ENCODE results near the gene VWF. TPM values are rescaled to one million over a fixed set of nuclear protein-coding genes. Genes with fewer than 3 reads are reported as not detected.

VWF gene
- total and polyA plus RNA-seq, 2 donors (not counting 3 experiments of a cell fraction or from before 2014, with no cell fraction given): 1,041 to 2,328 TPM

DNA sequence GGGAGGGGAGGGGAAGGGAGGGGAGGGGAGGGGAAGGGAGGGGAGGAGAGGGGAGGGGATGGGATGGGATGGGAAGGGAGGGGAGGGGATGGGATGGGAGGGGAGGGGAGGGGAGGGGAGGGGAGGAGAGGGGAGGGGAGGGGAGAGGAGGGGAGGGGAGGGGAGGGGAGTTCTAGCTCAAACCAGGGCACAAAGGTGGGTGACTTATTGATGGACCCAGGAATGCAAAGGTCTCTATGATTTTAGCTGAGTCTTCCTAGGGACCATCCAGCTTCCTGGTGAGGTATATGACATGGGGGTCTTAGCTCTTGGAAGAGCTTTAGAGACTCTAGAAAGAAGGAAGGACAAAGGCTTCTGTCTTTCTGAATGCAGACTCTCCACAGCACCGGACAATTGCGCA is 221.7 kb downstream of the VWF start:
- H3K9me3 ChIP-seq (replicated peaks; ENCODE audit: control insufficient read depth, insufficient read depth, low read length): no peaks in the 10 kb centered on the region
- peaks cover 17% of the 10 kb centered on the region for H4K20me1 ChIP-seq (replicated peaks; ENCODE audit: control insufficient read depth, extremely low read depth, insufficient read depth, low read length)
- dilution Hi-C loops (cut with MboI; ENCODE audit: extremely low pct_ligation_motif_present, low sequenced_read_pairs): no loop called here
- H3K27me3 ChIP-seq (ENCODE audit: control insufficient read depth in 2 of 2, insufficient read depth in 2 of 2, low read length in 2 of 2): no peaks in the 10 kb centered on the region
- H3K4me1 ChIP-seq (ENCODE audit: control insufficient read depth, extremely low read depth, insufficient read depth, low read length): no peaks in the 10 kb centered on the region
- no peak overlapping the region for H3K9ac ChIP-seq (replicated peaks; ENCODE audit: extremely low read depth, insufficient read depth, low read length)
- H3K27ac ChIP-seq (ENCODE audit: insufficient read depth, low read depth, low read length): no peak overlapping the region
- no peak overlapping the region for H2AFZ ChIP-seq (ENCODE audit: low read depth, low read length)
- peaks cover 28 to 47% of the 10 kb centered on the region in 2 experiments for H3K36me3 ChIP-seq (ENCODE audit: control insufficient read depth in 2 of 2, extremely low read depth in 1 of 2, insufficient read depth in 2 of 2, low read length in 2 of 2)
- DNase-seq (ENCODE audit: low read depth, low spot score) (no peak), FAIRE-seq (no peak)
- ChIA-PET CTCF (interaction anchor here (1.1 kb wide), 1 partner anchor 157 kb away, joined by 4 read pairs; no protein-coding TSS in a partner anchor), POLR2A (no interaction called here)
- intact Hi-C loops (cut with micrococcal nuclease): no loop called here
- H3K4me2 ChIP-seq (ENCODE audit: insufficient read depth, low read length): no peak overlapping the region
- no peaks in the 10 kb centered on the region for H3K9me1 ChIP-seq (replicated peaks; ENCODE audit: control insufficient read depth, extremely low read depth, insufficient read depth, low read length)
- no TSS peak for BruUV-seq (replicated peaks)
- no peak overlapping the region for H3K4me3 ChIP-seq (replicated peaks in 1 of 3; ENCODE audit: insufficient read depth in 1 of 3, low read depth in 1 of 3, low read length in 3 of 3)
- TF ChIP-seq POLR2AphosphoS5 (IDR thresholded peaks at IDR 0.05; ENCODE audit: insufficient read depth, low read depth, low read length) (no peak), FOS (IDR thresholded peaks at IDR 0.05; ENCODE audit: borderline replicate concordance, insufficient read depth, low read length) (no peak), POLR2A (IDR thresholded peaks at IDR 0.05; ENCODE audit: low read depth, low read length) (no peak), JUN (IDR thresholded peaks at IDR 0.05; ENCODE audit: borderline replicate concordance, insufficient read depth, insufficient read length, low read depth) (no peak), MYC (IDR thresholded peaks at IDR 0.05; ENCODE audit: low read depth, low read length) (no peak), EZH2 (IDR thresholded peaks at IDR 0.05; ENCODE audit: borderline replicate concordance, low read depth, low read length, severe bottlenecking) (no peak), CTCF (IDR thresholded peaks at IDR 0.05; ENCODE audit: extremely low read depth in 1 of 2, insufficient read depth in 1 of 2, low read depth in 1 of 2, low read length in 2 of 2) (no peak), GATA2 (IDR thresholded peaks at IDR 0.05; ENCODE audit: insufficient read depth, insufficient read length, low read depth, low read length) (no peak)
- TF ChIP-seq, protein P1, sequence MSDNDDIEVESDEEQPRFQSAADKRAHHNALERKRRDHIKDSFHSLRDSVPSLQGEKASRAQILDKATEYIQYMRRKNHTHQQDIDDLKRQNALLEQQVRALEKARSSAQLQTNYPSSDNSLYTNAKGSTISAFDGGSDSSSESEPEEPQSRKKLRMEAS (IDR thresholded peaks at IDR 0.05; ENCODE audit: insufficient read depth, insufficient read length): no peak
- H3K79me2 ChIP-seq (ENCODE audit: control insufficient read depth, insufficient read depth, low read length): no peaks in the 10 kb centered on the region

All from endothelial cell of umbilical vein (primary cell).